H9 (cell line): ENCODE measurements around the gene OLIG1. TPM values are rescaled to one million over a fixed set of nuclear protein-coding genes. Genes with fewer than 3 reads are reported as not detected.

Experiments
- DNase-seq: peaks from one replicate; pipeline ENCODE4 v3.0.0-alpha.2; 2017
- H2AFZ ChIP-seq: one replicate; pipeline ENCODE4 v1.6.1; 2013; ENCODE audit warnings: mild to moderate bottlenecking, low read length, control low read depth, moderate library complexity
- H2AK5ac ChIP-seq: 2 replicates; pipeline ENCODE4 v1.6.1; 2013; ENCODE audit warnings: low read length, control low read depth, mixed read lengths; ENCODE audit not compliant: insufficient read length
- H2BK120ac ChIP-seq: one replicate; pipeline ENCODE4 v1.6.1; 2013; ENCODE audit warnings: low read depth, mild to moderate bottlenecking, low read length, control low read depth, inconsistent platforms; ENCODE audit not compliant: poor library complexity, severe bottlenecking
- H2BK12ac ChIP-seq: 2 replicates; pipeline ENCODE4 v1.6.1; 2013; ENCODE audit warnings: low read length, control low read depth, mixed read lengths, low read depth; ENCODE audit not compliant: insufficient read length
- H2BK15ac ChIP-seq: 2 replicates; pipeline ENCODE4 v1.6.1; 2013; ENCODE audit warnings: low read depth, low read length, control low read depth
- H2BK20ac ChIP-seq: one replicate; pipeline ENCODE4 v1.6.1; 2013; ENCODE audit warnings: low read depth, mild to moderate bottlenecking, low read length, control low read depth, inconsistent platforms; ENCODE audit not compliant: poor library complexity, severe bottlenecking
- H2BK5ac ChIP-seq: 2 replicates; pipeline ENCODE4 v1.6.1; 2013; ENCODE audit warnings: low read length, control low read depth, mixed read lengths; ENCODE audit not compliant: insufficient read length
- H3K14ac ChIP-seq: 2 replicates; pipeline ENCODE4 v1.6.1; 2013; ENCODE audit warnings: low read length, control low read depth; ENCODE audit not compliant: insufficient read depth
- H3K18ac ChIP-seq: 2 replicates; pipeline ENCODE4 v1.6.1; 2013; ENCODE audit warnings: low read depth, mild to moderate bottlenecking, mixed read lengths, low read length, control low read depth; ENCODE audit not compliant: insufficient read length
- H3K23ac ChIP-seq: 2 replicates; pipeline ENCODE4 v1.6.1; 2013; ENCODE audit warnings: low read length, control low read depth, mixed read lengths, low read depth; ENCODE audit not compliant: insufficient read length
- H3K23me2 ChIP-seq: 2 replicates; pipeline ENCODE4 v1.6.1; 2013; ENCODE audit warnings: low read depth, mild to moderate bottlenecking, mixed read lengths, low read length, control low read depth; ENCODE audit not compliant: insufficient read length, poor library complexity, severe bottlenecking
- H3K27ac ChIP-seq: 2 replicates; pipeline ENCODE4 v1.5.1; 2013; ENCODE audit warnings: low read length, control low read depth, mixed read lengths, low read depth; ENCODE audit not compliant: insufficient read length
- H3K27me3 ChIP-seq: 2 replicates; pipeline ENCODE4 v1.6.1; 2013; ENCODE audit warnings: low read length, control low read depth, inconsistent platforms; ENCODE audit not compliant: insufficient read depth
- H3K4ac ChIP-seq: 2 replicates; pipeline ENCODE4 v1.6.1; 2013; ENCODE audit warnings: low read depth, mild to moderate bottlenecking, control low read depth, inconsistent platforms, low read length, moderate library complexity
- H3K4me1 ChIP-seq: 2 replicates; pipeline ENCODE4 v1.6.1; 2013; ENCODE audit warnings: low read length, control low read depth, inconsistent platforms; ENCODE audit not compliant: insufficient read depth
- H3K4me2 ChIP-seq: 2 replicates; pipeline ENCODE4 v1.6.1; 2013; ENCODE audit warnings: low read length, control low read depth, mixed read lengths; ENCODE audit not compliant: insufficient read length, insufficient read depth
- H3K56ac ChIP-seq: 2 replicates; pipeline ENCODE4 v1.6.1; 2013; ENCODE audit warnings: low read depth, mild to moderate bottlenecking, mixed read lengths, low read length, control low read depth; ENCODE audit not compliant: insufficient read length
- H3K79me1 ChIP-seq: 2 replicates; pipeline ENCODE4 v1.6.1; 2013; ENCODE audit warnings: low read depth, mild to moderate bottlenecking, moderate library complexity, low read length, control low read depth, inconsistent platforms; ENCODE audit not compliant: insufficient read depth, poor library complexity, severe bottlenecking
- H3K79me2 ChIP-seq: 2 replicates; pipeline ENCODE4 v1.6.1; 2013; ENCODE audit warnings: low read length, control low read depth, inconsistent platforms; ENCODE audit not compliant: insufficient read depth
- H3K9ac ChIP-seq: 2 replicates; pipeline ENCODE4 v1.6.1; 2013; ENCODE audit warnings: low read length, control low read depth, mixed read lengths; ENCODE audit not compliant: insufficient read length; ENCODE audit errors: extremely low read depth
- H3K9me3 ChIP-seq: one replicate; pipeline ENCODE4 v1.6.1; 2013; ENCODE audit warnings: low read depth, low read length, inconsistent platforms; ENCODE audit not compliant: control insufficient read depth
- H3T11ph ChIP-seq: one replicate; pipeline ENCODE4 v1.6.1; 2013; ENCODE audit warnings: mild to moderate bottlenecking, low read length, control low read depth, inconsistent platforms
- H4K20me1 ChIP-seq: one replicate; pipeline ENCODE4 v1.6.1; 2013; ENCODE audit not compliant: control insufficient read depth, insufficient read length, insufficient read depth
- H4K5ac ChIP-seq: 2 replicates; pipeline ENCODE4 v1.6.1; 2013; ENCODE audit warnings: low read depth, mild to moderate bottlenecking, mixed read lengths, low read length, control low read depth; ENCODE audit not compliant: insufficient read length
- H4K8ac ChIP-seq: replicated peaks from 2 replicates; pipeline ENCODE4 v1.6.1; 2013; ENCODE audit warnings: low read length, control low read depth, mixed read lengths, low read depth; ENCODE audit not compliant: insufficient read length
- H4K91ac ChIP-seq: 2 replicates; pipeline ENCODE4 v1.6.1; 2013; ENCODE audit warnings: low read depth, mild to moderate bottlenecking, moderate library complexity, mixed read lengths, low read length, control low read depth; ENCODE audit not compliant: insufficient read length
- H3K27ac Mint-ChIP-seq, 3 experiments: 2 replicates in 2 of 3; 3 replicates in 1 of 3; pipeline ENCODE4 v1.8.0; 2020 to 2021; ENCODE audit warnings: mixed read lengths in 3 of 3, mild to moderate bottlenecking in 1 of 3, moderate library complexity in 1 of 3
- H3K27me3 Mint-ChIP-seq: 2 replicates; pipeline ENCODE4 v1.8.0; 2021; ENCODE audit warnings: low read depth, mild to moderate bottlenecking, moderate library complexity, mixed read lengths
- H3K36me3 Mint-ChIP-seq, 3 experiments: 2 replicates in 2 of 3; 3 replicates in 1 of 3; pipeline ENCODE4 v1.8.0; 2020 to 2021; ENCODE audit warnings: low read depth in 3 of 3, mixed read lengths in 3 of 3; ENCODE audit not compliant: insufficient read depth in 1 of 3
- H3K4me1 Mint-ChIP-seq, 2 experiments: 2 replicates each; pipeline ENCODE4 v1.8.0; 2020; ENCODE audit warnings: mixed read lengths in 2 of 2
- H3K4me3 Mint-ChIP-seq, 2 experiments: 2 replicates in 1 of 2; 3 replicates in 1 of 2; pipeline ENCODE4 v1.8.0; 2020 to 2021; ENCODE audit warnings: mild to moderate bottlenecking in 2 of 2, mixed read lengths in 2 of 2, moderate library complexity in 1 of 2
- H3K9me3 Mint-ChIP-seq, 2 experiments: 2 replicates in 1 of 2; 3 replicates in 1 of 2; pipeline ENCODE4 v1.8.0; 2020; ENCODE audit warnings: mild to moderate bottlenecking in 2 of 2, mixed read lengths in 2 of 2, moderate library complexity in 1 of 2
- WGBS: extraction: QIAGEN DNeasy Blood & Tissue Kit; methylation state at CpG from one replicate; pipeline ENCODE4 v1.1.7; 2013; ENCODE audit warnings: missing lambda C conversion rate, low lambda C conversion rate, mixed read lengths; ENCODE audit not compliant: insufficient read length; ENCODE audit errors: extremely low coverage; 5-methylcytosine and 5-hydroxymethylcytosine counted together
- total RNA-seq: library from RNA; stranded (reverse); gene quantifications from 2 replicates; pipeline ENCODE4 v1.2.1, GENCODE V29; 2021
- TF ChIP-seq, protein P1 (sequence below): fragments of 200-600 bp; sonication (generic); conservative IDR thresholded peaks from 3 replicates; pipeline ENCODE4 v1.8.0; 2021; ENCODE audit warnings: antibody characterized with exemption, mild to moderate bottlenecking

OLIG1 gene
- total RNA-seq, 1 experiment from 2014 or later: 0.31 TPM

DNA sequence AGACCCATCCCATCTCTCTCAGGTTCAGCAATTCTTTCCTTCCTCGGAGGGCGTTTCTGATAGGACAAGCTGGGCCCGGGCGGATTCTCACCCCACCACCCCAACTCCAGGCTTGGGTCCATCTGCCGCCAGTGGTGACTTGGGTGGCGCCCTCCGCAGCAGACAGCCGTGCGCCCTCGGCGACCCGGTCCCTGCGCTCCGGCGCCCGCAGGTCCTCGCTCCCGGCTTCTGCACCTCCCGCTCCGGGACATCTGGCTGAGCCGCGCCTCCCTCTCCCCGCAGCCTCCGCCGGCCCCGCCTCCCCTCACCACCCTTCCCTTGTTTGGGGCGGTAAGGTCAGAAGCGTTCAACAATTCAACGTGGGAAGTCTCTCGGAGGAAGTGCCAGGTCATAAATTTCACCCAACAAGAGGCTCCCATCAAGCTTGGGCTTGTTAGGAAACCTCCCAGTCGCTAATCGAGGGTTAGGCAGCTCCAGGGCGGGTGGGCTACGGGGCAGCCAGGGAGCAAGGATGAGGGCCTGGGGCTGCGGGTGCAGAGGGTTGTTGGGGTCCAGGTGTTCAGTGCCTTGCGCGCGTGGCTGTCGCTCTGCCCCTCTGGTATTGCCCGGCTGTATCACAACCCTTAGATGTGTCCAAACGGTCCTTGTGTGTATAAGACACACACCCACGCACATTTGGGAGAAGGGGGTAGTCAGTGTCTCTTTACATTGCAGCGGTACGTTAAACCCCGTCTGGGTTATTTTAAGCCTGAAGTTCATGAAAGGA lies 39.8 kb downstream of the OLIG1 start:
- Histone ChIP-seq H3K27me3 (peaks cover 2% of the 10 kb centered on the region; the same call in 1 of the 2 replicates), H3K4me2 (peak overlapping the region; percentile 84), H3K4ac (no peak overlapping the region), H4K20me1 (no peaks in the 10 kb centered on the region), H3K9me3 (no peaks in the 10 kb centered on the region), H2AFZ (peak overlapping the region; percentile 18), H2BK5ac (no peak overlapping the region), H3K23me2 (peaks cover 7% of the 10 kb centered on the region), H4K8ac (no peak overlapping the region), H3K79me1 (no peaks in the 10 kb centered on the region), H3T11ph (no peak overlapping the region), H3K27ac (no peak overlapping the region), H2BK20ac (no peak overlapping the region), H3K79me2 (no peaks in the 10 kb centered on the region), H2BK15ac (no peak overlapping the region), H2BK120ac (no peak overlapping the region), H3K56ac (no peak overlapping the region), H2BK12ac (no peak overlapping the region), H3K18ac (peak overlapping the region; percentile 57), H2AK5ac (no peak overlapping the region), H3K9ac (no peak overlapping the region), H3K14ac (peak overlapping the region; percentile 61; the same call in 1 of the 2 replicates), H4K91ac (no peak overlapping the region), H4K5ac (no peak overlapping the region), H3K4me1 (peaks cover 8% of the 10 kb centered on the region), H3K23ac (no peak overlapping the region)
- DNase-seq: peak; percentile 64
- TF ChIP-seq, protein P1, sequence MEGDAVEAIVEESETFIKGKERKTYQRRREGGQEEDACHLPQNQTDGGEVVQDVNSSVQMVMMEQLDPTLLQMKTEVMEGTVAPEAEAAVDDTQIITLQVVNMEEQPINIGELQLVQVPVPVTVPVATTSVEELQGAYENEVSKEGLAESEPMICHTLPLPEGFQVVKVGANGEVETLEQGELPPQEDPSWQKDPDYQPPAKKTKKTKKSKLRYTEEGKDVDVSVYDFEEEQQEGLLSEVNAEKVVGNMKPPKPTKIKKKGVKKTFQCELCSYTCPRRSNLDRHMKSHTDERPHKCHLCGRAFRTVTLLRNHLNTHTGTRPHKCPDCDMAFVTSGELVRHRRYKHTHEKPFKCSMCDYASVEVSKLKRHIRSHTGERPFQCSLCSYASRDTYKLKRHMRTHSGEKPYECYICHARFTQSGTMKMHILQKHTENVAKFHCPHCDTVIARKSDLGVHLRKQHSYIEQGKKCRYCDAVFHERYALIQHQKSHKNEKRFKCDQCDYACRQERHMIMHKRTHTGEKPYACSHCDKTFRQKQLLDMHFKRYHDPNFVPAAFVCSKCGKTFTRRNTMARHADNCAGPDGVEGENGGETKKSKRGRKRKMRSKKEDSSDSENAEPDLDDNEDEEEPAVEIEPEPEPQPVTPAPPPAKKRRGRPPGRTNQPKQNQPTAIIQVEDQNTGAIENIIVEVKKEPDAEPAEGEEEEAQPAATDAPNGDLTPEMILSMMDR: no peak
- Mint-ChIP-seq H3K4me3 (peak overlapping the region; percentile 43 to 48; a peak in 4 of 5 replicates), H3K27me3 (peaks cover 39% of the 10 kb centered on the region), H3K27ac (no peak overlapping the region), H3K36me3 (peaks cover under 1 to 4% (median 4%) of the 10 kb centered on the region in 3 experiments; a peak in 5 of 7 replicates), H3K4me1 (peaks cover 72 to 82% of the 10 kb centered on the region in 2 experiments), H3K9me3 (peaks cover 3 to 4% of the 10 kb centered on the region in 2 experiments; a peak in 3 of 5 replicates)
- WGBS: no CpG with 5 or more reads among the region's 45 CpGs
